ENCODE measurements around the gene CNPY1. TPM values are rescaled to one million over a fixed set of nuclear protein-coding genes. Genes with fewer than 3 reads are reported as not detected.

CNPY1 gene
- total and polyA plus RNA-seq, 2 donors (not counting 1 experiment from before 2014, with no cell fraction given): not detected

- Mint-ChIP-seq H3K4me1 (no peaks in the 10 kb centered on the region), H3K27ac (no peak overlapping the region), H3K9me3 (ENCODE audit: insufficient read depth) (no peaks in the 10 kb centered on the region), H3K27me3 (peaks cover 48% of the 10 kb centered on the region), H3K4me3 (no peak overlapping the region)
- ChIA-PET CTCF (interaction anchor here (1.0 to 2.8 kb wide), 2 partner anchors 13 to 181 kb away, joined by 4 to 13 read pairs; no protein-coding TSS in a partner anchor), POLR2A (no interaction called here)
- no peak for DNase-seq
- Histone ChIP-seq H3K79me2 (ENCODE audit: control insufficient read depth, insufficient read depth, low read length) (no peaks in the 10 kb centered on the region), H2AFZ (ENCODE audit: insufficient read depth, low read depth, low read length, poor library complexity, severe bottlenecking) (no peak overlapping the region), H3K4me2 (replicated peaks; ENCODE audit: low read depth, low read length, poor library complexity, severe bottlenecking) (no peak overlapping the region), H3K27ac (ENCODE audit: low read length in 2 of 2) (no peak overlapping the region), H3K4me1 (ENCODE audit: control insufficient read depth in 2 of 2, insufficient read depth in 2 of 2, low read length in 2 of 2) (peaks cover 0 to 3% of the 10 kb centered on the region in 2 donors), H3K9ac (ENCODE audit: low read length) (no peak overlapping the region), H3K36me3 (replicated peaks in 1 of 2; ENCODE audit: control extremely low read depth in 1 of 2, control insufficient read depth in 1 of 2, extremely low read depth in 1 of 2, insufficient read depth in 2 of 2, low read length in 1 of 2) (no peaks in the 10 kb centered on the region), H4K20me1 (ENCODE audit: control insufficient read depth, insufficient read depth, low read length, poor library complexity, severe bottlenecking) (no peaks in the 10 kb centered on the region), H3K9me3 (ENCODE audit: control extremely low read depth in 1 of 3, control insufficient read depth in 2 of 3, insufficient read depth in 1 of 3, low read length in 2 of 3) (no peaks in the 10 kb centered on the region), H3K4me3 (ENCODE audit: control extremely low read depth in 1 of 5, extremely low read depth in 1 of 5, insufficient read depth in 1 of 5, low read depth in 2 of 5, low read length in 4 of 5) (no peak overlapping the region), H3K27me3 (replicated peaks in 1 of 4; ENCODE audit: control extremely low read depth in 1 of 4, control insufficient read depth in 3 of 4, insufficient read depth in 4 of 4, low read length in 3 of 4) (peaks cover 0 to 33% (median 0%) of the 10 kb centered on the region in 4 experiments)
- TF ChIP-seq EZH2 (IDR thresholded peaks at IDR 0.05; ENCODE audit: borderline replicate concordance, insufficient read depth, low read depth, low read length, poor library complexity, severe bottlenecking) (no peak), CTCF (IDR thresholded peaks at IDR 0.05) (no peak)
- intact Hi-C loops (cut with micrococcal nuclease): no loop called here
- WGBS (ENCODE audit: insufficient coverage): 80% methylated on average over 7 of the region's 8 CpGs
- no peak for ATAC-seq (ENCODE audit: low read depth)
Observed at GRCh38 chr7:155585532-155585895, 39.2 kb upstream of the CNPY1 start.

DNA sequence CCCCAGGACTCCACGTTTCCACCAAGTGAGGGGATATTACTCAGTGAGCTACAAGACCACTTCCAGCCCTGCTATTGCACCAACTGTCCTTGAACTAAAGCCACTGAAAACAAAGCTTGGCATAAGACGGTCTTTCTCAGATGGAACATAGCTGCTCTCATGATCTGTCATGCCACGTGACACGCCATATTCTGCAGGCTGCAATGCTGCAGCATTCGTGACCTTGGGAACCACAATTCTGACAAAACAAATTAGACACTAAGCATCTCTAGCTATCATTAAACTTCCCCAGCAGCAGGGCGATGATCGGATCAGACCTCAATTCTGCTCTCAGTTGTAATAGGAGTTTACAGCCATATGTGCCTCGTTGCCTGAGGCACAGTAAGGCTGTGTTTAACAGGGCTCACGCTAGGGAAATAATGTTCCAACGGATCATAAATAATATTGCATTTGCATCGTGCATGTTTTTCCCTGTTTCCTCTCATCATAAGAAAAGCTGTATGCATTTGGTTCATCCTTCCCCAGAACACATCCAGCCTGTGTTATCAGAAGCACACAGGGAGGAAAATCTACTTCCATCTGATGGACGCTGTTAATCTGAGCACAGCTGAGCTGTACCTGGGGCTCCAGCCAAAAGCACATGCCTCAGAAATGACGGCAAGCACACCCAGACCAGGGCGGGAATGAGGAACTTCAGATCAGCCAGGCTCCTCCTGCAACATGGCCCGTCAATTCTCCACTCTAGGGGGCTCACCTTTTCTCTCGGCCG, 38.6 kb upstream of the CNPY1 start:
- Histone ChIP-seq H4K20me1 (ENCODE audit: control insufficient read depth, insufficient read depth, low read length, poor library complexity, severe bottlenecking) (no peaks in the 10 kb centered on the region), H3K79me2 (ENCODE audit: control insufficient read depth, insufficient read depth, low read length) (no peaks in the 10 kb centered on the region), H2AFZ (ENCODE audit: insufficient read depth, low read depth, low read length, poor library complexity, severe bottlenecking) (no peak overlapping the region), H3K9ac (ENCODE audit: low read length) (no peak overlapping the region), H3K4me2 (replicated peaks; ENCODE audit: low read depth, low read length, poor library complexity, severe bottlenecking) (no peak overlapping the region), H3K27me3 (replicated peaks in 1 of 4; ENCODE audit: control extremely low read depth in 1 of 4, control insufficient read depth in 3 of 4, insufficient read depth in 4 of 4, low read length in 3 of 4) (peaks cover 0 to 29% (median 0%) of the 10 kb centered on the region in 4 experiments), H3K9me3 (ENCODE audit: control extremely low read depth in 1 of 3, control insufficient read depth in 2 of 3, insufficient read depth in 1 of 3, low read length in 2 of 3) (no peaks in the 10 kb centered on the region), H3K4me1 (ENCODE audit: control insufficient read depth in 2 of 2, insufficient read depth in 2 of 2, low read length in 2 of 2) (peaks cover 0 to 3% of the 10 kb centered on the region in 2 donors), H3K27ac (ENCODE audit: low read length in 2 of 2) (no peak overlapping the region), H3K36me3 (replicated peaks in 1 of 2; ENCODE audit: control extremely low read depth in 1 of 2, control insufficient read depth in 1 of 2, extremely low read depth in 1 of 2, insufficient read depth in 2 of 2, low read length in 1 of 2) (no peaks in the 10 kb centered on the region), H3K4me3 (ENCODE audit: control extremely low read depth in 1 of 5, extremely low read depth in 1 of 5, insufficient read depth in 1 of 5, low read depth in 2 of 5, low read length in 4 of 5) (no peak overlapping the region)
- ChIA-PET POLR2A (no interaction called here), CTCF (interaction anchor here (2.8 kb wide), 1 partner anchor 14 kb away, joined by 13 read pairs; no protein-coding TSS in a partner anchor)
- Mint-ChIP-seq H3K4me3 (no peak overlapping the region), H3K9me3 (ENCODE audit: insufficient read depth) (no peaks in the 10 kb centered on the region), H3K4me1 (no peaks in the 10 kb centered on the region), H3K27ac (no peak overlapping the region), H3K27me3 (peaks cover 48% of the 10 kb centered on the region)
- TF ChIP-seq EZH2 (IDR thresholded peaks at IDR 0.05; ENCODE audit: borderline replicate concordance, insufficient read depth, low read depth, low read length, poor library complexity, severe bottlenecking) (no peak), CTCF (IDR thresholded peaks at IDR 0.05) (no peak)
- intact Hi-C loops (cut with micrococcal nuclease): no loop called here
- WGBS (ENCODE audit: insufficient coverage): 45% methylated on average over 14 of the region's 17 CpGs
- ATAC-seq (ENCODE audit: low read depth): no peak
- no peak for DNase-seq
